ENCODE results near the gene FOXL3.

FOXL3 gene

DNA sequence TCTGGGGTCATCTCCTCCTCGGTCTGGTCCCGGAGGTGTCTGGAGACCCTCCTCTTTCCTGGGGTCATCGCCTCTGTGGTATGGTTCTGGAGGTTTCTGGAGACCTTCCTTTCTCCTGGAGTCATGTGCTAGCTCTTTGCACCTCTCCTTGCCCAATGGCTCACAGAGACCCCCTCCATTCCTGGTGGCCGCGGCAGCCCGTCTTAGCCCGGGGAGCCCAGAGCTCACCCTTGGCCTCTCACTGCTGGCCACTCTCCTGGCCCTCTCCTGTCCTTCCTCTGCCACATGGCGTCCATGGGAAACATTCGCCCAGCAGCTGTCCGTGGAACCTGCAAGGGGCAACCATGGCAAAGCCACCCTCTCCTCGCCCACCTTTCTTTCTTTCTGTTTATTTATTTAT is 20.2 kb upstream of the FOXL3 start:
- no peak for DNase-seq

DNA sequence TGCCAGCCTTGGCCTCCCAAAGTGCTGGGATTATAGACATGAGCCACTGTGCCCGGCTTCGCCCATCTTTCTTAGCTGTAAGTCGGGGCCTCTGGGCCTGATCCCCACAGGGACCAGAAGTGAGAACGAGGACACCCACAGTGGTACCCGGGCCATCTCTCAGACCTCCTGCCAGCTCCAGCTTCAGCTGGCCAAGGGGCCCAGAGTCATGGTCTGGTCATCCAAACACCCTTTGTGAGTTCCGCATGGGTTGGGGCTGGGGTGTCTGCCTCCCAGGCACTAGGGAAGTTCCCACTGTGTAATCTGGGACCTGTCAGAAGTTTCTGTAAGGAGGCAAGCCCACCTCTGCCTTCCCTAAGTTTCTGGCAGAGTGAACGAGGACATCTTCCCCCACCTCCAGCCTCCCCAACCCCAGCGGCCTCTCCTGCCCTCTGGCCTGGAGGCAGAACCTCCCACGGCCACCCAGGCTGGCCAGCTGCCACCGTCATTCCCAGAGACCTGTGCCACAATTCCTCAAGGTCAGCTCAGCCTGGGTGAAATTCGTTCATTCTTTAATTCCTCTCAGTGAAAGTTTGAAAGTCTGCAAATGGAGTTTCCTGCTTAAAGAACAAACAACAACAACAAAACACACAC is 19.5 kb upstream of the FOXL3 start:
- DNase-seq = no peak

GRCh38 chr7:271266-272107 is 18.5 kb upstream of the FOXL3 start:
- DNase-seq = no peak

DNA sequence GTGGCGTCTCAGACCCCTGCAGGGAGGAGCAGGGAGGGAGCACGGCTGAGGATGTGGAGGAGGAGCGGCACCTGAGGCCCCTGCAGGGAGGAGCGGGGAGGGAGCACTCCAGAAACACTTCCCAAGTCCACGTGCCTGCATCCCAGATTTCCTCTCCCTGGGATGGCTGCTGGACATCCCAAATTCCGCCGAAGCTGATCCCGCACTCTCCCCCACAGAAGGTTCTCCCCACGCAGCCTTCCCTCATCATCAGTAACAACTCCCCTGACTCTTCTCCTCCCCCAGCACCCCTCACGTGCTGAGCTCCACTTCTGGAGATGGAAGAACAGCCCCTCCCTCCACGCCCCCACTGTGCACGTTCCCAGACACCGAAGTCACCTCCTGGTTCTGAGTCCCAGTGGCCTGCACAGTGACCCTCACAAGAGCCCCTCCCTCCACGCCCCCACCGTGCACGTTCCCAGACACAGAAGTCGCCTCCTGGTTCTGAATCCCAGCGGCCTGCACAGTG is 17.8 kb upstream of the FOXL3 start:
- DNase-seq = no peak

- DNase-seq = no peak
These were observed 17.3 kb upstream of the FOXL3 start for GRCh38 chr7:272631-273030.

- DNase-seq = no peak
These were observed 16.6 kb upstream of the FOXL3 start for GRCh38 chr7:273327-273726.

- no peak for DNase-seq
These were observed 15.7 kb upstream of the FOXL3 start for GRCh38 chr7:274266-274665.

- DNase-seq = no peak
These were observed 13.6 kb upstream of the FOXL3 start for GRCh38 chr7:276230-276835.

- no peak for DNase-seq
These were observed 12.7 kb upstream of the FOXL3 start for GRCh38 chr7:277228-277627.

DNA sequence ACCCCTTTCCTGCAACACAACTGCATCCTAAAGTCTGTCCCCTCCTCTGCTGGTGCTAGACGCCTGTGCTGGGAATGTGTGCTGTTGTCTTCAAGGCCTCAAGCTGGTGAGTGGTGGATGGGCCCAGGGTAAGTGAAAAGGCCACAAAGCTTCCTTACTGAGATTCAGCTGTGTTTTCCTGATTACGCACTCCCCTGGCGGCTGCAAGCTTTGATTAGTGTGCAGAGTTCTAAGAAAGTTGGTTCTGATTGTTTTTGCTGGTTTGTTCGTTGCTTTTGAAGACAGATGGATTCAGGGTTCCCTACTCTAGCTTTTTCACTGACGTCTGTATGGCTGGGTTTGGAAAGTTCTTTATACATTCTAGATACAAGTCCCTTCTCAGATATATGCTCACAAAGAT is 11.9 kb upstream of the FOXL3 start:
- no peak for DNase-seq

DNA sequence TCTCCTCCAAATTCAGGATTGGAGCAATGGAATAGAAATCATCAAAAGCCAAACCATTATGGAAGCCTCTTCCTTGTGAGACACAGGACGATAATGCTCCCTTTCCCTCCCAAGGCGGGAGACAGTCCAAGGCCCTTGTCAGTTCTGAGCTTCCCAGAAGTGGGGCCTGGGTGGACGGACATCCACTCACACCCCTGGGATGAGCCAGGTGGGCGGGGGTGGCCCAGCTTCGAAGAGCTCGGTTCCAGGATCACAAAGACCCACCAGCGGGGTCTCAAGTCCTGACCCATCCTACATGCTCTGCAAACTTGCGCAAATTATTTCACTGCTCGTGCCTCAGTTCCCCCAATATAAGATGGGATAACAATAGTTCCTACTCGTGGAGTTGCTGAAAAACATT is 10.1 kb upstream of the FOXL3 start:
- DNase-seq = no peak

DNA sequence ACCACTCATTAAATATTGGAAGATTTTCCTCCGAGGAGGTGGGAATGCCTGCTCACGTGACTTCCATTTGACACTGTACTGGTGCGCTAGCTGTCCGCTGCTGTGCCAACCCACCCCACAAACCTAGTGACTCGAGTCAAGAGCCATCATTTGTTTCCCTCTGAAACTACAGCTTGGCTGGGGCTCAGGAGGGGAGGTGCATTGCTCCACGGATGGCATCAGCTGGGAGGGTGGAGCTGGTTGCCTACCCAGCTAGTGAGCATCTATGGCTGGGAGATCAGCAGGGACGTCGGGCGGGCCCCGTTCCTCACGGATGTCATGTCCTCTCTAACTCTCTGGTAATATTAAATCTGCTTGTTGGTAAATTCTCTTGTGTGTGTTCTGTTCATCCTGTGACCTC is 9.5 kb upstream of the FOXL3 start:
- DNase-seq = no peak

DNA sequence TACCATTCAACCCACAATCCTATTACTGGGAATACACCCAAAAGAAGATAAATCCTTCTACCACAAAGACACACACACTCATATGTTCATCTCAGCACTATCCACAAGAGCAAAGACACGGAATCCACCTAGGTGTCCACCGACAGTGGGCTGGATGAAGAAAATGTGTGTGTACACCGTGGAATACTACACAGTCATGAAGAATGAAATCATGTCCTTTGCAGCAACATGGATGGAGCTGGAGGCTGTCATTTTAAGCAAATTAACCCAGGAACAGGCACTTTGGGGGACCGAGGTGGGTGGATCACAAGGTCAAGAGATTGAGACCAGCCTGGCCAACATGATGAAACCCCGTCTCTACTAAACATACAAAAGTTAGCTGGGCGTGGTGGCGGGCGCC is 8.3 kb upstream of the FOXL3 start:
- DNase-seq = no peak

GRCh38 chr7:282621-283020 is 7.3 kb upstream of the FOXL3 start:
- DNase-seq = no peak

DNA sequence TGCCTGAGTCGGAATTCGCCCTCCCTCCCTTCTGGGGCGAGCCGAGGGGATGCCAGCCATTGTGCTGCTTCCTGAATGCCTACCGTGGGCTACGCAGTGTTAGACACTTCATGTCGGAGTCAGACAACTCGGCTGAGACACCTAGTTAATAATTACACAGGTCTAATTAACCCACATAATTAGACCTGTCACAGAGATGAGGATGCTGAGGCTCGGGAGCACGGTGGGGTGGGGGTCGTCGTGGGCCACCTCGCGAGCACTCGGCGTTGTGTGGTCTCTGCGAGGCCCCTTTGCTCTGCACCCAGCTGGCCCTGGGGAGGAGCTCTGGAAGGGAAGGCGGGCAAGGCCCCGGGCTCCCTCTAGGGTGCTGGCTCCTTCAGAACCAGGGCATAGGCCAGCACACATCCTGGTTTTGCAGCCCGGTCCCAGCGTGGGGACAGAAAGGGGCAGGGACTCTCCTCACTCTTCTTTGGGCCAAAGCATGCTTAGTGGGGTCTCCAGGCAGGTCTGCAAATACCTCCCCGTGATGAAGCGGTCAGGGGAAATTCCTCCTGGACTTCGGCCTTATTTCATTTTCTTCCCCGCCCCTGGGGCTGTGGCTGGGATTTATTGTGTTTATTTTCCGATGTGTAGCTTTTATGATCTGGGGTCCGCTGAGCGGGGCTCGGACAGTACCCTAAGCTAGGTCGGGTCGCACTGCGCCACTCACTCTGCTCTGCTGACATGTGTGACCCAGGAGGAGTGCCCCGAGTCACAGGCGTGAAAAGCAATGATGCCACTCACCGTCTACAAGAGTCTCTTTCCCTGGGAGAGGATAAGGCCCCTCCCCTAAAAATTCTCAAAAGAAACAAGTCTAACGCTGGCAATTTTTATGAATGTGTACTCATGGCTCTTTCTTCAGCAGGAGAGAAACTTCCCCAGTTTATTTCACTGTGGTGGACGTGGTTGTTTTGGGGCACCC is 4.9 kb upstream of the FOXL3 start:
- DNase-seq = no peak

DNA sequence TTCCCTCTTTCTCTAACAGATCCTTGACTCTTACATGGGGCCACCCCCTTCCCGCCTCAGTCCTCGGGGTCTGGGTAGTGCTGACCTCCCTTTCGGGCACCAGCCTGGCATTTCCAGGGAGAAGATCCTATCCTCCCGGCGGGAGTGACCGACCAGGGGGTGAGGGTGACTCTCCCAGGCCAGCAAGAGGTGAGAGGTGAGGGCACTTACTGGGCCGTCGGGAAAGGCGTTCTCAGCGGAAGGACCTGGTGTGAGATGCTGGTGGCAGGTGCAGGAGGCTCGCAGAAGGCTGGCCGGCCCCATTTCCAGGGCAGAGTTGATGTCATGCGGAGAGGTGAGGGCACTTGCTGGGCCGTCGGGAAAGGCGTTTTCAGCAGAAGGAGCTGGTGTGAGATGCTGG is 4.2 kb upstream of the FOXL3 start:
- DNase-seq = no peak

GRCh38 chr7:286266-286665 is 3.7 kb upstream of the FOXL3 start:
- no peak for DNase-seq

- no peak for DNase-seq
These were observed 1.3 kb upstream of the FOXL3 start for GRCh38 chr7:288671-289101.

DNA sequence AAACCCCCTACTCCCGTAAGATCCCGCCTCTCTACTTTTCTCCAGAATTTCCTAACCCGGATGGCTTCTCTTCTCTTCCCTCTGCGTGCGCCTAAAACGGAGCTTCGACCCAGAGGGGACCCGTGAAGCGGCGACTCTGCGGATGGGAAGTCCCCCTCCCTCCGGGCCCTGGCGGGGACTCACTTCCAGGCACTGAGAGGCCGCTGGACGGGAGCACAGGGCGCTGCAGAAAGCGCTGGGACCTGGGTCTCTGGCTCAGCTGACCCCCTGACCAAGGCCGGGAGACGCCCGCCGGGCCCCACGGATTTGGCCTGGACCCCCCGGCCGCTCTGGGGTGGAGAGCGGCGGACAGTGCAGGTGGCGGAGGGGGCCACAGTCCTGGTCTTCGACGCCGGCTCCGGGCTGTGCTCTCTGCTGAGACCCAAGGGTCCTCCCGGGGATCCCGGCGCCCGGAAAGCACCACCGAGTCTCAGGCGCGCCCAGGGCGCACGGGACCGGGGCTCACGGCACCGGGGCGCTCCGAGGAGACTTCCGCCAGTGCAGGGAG is 688 bp upstream of the FOXL3 start:
- no peak for DNase-seq

GRCh38 chr7:290554-291372 is 793 bp downstream of the FOXL3 start:
- no peak for DNase-seq

DNA sequence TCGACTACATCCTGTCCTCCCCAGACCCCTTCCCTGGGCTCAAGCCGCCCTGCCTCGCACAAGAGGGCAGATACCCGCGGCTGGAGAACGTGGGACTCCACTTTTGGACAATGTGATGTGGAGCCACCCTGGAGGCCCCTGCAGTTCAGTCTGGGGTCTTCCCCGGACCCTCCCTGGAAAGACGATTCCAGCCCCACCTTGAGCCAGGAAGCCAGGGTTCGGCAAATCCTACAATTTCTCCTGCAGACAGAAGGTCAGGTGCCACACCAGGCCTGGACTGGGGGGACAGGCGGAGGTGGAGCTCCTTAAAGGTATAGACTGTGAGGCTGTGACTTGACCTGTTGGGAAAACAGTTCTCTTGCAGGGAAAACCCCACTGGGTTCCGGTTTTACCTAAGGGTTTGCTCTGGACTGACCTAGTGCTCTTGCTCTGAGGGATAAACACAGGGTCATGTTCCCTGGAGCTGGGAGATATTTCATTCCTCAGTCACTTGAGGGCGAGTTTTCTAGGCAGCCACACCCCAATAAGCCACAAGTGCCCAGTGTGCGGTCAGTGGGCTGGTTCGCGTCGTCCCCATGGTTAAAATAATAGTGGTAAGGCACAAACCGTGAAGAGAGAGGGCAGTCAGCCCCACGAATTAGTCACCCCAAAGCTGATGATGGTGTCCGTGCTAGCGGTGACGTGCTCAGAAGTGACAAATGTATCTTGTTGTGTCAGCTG is 1.6 kb downstream of the FOXL3 start:
- no peak for DNase-seq
